HG03442 (cell line): ENCODE results near the gene DIMT1.

Source experiments
- ATAC-seq: cut with Tn5 transposase; IDR thresholded peaks from one replicate; pipeline ENCODE4 v1.9.1; 2021; ENCODE audit warnings: mild to moderate bottlenecking, moderate library complexity; ENCODE audit not compliant: unreplicated experiment

The DIMT1 gene

DNA sequence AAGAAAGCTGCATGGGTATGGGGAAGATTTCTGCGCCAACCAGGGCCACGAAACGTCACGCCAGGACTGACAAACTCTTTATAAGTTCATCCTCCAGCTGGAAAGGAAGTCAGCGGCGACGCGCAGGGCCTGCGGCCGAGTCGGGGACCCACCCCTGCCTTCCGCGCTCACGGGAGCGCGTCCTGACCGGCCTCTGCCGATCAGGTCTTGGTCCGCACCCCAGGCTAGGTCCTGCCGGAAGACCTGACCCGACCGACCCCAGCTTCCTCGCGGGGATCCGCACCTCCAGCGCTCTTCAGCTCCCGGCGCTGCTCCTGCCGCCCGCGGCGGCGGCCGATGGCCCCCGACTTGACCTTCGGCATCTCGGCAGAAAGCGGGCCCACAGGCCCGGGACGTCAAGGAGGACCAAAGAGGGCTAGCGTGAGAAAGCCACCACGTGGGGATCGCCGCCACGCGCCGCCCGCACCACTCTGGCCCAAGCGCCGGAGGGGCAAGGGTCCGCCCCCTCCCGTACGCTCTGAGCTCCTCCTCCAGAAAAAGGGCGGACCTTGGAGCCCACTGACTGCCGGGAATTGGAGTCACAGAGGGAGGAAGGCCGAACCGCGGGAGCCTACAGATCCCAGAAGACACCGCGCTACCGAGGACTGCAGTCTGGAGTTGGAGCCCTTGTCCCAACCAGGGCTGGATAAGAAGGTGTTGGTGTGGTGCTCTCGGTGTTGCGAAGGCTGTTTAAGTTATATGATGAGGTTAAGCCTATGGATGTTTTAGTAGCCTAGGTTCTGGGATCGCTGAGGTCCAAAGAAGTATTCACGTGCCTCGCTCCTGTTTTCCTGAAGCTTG lies at the start of gene DIMT1:
Gene DIMT1 (minus strand): TSS at position 495 of the 840 bp plus-strand sequence. CDS start 133 bp downstream, at position 362.
- ATAC-seq, result peak; percentile 96

DNA sequence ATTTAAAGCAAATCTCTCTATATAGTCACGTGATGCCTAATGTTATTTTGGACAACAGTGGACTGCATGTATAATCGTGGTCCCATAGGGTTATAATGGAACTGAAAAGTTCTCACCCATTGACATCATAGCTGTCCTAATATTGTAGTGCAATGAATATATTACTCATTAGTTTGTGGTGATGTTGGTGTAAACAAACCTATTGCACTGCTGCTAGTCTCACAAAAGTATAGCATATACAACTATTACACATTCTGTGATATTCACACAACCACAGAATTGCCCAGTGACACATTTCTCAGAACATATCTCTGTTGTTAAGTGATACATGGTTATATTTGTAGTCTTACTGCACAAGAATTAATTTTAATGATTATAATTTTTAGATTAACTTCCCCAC lies 46.6 kb upstream of the DIMT1 start:
- ATAC-seq, result no peak

DNA sequence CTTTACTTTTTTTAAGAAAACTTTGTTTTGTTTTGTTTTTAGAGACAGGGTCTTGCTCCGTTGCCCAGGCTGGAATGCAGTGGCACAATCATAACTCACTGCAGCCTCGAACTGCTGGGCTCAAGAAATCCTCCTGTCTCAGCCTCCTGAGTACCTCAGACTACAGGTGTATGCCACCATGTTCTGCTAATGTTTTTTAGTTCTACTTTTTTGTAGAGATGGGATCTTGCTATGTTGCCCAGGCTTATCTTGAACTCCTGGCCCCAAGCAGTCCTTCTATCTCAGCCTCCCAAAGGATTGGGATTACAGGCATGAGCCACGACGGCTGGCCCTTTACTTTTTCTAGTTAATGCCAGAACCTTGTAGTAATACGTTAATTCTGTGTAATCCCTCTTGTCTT lies 44.8 kb upstream of the DIMT1 start:
- ATAC-seq, result no peak

DNA sequence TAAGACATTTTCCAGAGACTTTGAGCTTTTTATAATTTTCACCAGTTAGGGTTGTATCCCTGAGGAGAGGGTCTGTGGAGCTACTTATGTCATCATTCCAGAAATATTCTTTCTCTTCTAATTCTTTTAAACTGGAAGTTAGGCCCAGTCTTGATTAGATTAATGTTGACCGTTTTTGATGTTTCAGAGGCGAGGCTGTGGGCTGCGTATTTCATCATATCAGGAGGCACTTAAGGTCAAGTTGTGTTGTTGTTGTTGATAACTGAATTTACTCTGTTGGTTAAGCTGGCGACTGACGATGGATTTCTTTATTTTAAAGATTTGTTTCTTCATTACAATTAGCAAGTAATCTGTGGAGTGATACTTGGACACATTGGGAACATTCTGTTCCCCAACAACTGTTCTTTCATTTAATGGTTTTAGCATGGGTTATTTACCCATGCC lies 28.9 kb upstream of the DIMT1 start:
- no peak for ATAC-seq

DNA sequence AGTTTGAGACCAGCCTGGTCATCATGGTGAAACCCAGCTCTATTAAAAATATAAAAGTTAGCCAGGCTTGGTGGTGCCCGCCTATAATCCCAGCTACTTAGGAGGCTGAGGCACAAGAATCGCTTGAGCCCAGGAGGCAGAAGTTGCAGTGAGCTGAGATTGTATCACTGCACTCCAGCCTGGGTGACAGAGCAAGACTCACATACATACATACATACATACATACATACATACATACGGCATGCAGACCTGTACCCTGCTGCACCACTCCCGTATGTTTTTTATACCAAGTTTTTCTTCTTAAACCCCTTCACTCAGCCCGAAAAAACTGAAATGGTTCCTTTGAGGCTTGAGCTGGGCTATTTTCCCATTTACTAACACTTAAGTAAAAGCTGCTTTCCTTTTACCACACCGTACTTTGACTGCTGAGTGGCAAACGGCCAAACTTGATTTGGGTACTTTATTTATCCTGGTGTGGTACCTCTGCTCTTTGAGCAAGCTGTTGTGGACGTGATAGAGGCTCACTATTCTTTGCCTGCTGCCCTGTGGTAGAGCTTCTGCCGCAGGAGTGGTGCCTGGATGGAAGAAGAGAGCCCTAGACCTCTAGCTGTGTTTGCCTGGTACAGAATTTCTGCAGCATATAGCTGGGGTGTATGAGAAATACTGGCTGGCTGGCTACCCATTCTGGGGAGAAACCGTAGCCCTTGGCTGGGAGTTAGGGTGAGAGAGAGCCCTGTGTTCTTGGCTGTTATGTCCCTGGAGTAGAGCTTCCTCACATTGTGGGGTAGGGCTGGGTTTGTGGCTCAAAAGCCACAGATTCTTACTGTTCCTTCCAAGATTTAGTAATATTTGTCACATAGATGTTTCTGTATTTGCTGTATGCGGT lies 28.3 kb upstream of the DIMT1 start:
- ATAC-seq, result no peak

DNA sequence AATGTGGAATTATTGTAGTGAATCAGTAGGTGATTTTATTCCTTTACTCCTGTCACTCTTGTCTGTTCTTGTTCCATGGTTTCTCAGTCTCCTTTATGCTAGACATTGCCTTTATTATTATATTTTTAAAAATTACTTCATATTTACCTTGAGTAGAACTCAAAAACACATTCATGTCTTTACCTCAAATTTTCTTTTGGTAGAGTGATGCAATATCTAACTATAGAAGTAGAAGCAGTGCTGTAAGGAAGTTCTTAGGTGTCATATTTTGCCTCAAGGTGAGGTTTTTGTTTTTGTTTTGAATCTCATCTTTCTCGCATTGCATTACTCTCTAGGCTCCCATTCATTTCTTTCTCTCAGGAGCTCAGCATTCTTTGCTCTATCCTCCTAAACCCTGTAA lies 21.1 kb upstream of the DIMT1 start:
- no peak for ATAC-seq

DNA sequence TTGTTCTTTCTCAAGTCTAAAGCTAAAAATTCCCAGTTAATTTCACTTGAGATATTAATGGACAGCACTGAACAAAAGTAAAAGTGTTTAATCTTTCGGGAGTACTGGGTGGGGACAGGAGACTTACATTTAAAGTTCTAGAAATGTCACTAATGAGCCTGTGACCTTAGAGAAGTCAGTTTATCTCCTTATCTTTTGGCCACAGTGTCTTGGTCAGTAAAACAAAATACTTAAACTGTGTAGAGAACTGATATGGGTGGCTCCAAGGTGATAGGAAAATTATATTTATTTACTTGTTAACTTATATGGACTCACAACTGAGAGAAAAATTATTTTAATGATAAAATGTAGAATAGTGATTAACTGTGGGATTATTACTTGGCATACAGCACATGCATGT lies 17.7 kb upstream of the DIMT1 start:
- ATAC-seq, result no peak

DNA sequence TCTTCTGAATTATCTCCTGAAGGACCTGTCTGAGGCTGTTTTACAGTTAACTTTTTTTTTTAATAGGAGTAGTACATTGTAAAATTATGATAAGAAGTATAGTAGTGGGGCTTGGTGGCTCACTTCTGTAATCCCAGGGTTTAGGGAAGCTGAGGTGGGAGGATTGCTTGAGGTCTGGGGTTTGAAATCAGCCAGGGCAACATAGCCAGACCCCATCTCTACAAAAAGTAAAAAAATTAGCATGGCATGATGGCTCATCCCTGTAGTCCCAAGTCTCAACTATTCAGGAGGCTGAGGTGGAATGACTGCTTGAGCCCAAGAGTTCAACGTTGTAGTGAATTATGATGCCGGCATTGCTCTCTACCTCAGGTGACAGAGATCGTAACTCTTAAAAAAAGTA lies 15.9 kb upstream of the DIMT1 start:
- no peak for ATAC-seq

DNA sequence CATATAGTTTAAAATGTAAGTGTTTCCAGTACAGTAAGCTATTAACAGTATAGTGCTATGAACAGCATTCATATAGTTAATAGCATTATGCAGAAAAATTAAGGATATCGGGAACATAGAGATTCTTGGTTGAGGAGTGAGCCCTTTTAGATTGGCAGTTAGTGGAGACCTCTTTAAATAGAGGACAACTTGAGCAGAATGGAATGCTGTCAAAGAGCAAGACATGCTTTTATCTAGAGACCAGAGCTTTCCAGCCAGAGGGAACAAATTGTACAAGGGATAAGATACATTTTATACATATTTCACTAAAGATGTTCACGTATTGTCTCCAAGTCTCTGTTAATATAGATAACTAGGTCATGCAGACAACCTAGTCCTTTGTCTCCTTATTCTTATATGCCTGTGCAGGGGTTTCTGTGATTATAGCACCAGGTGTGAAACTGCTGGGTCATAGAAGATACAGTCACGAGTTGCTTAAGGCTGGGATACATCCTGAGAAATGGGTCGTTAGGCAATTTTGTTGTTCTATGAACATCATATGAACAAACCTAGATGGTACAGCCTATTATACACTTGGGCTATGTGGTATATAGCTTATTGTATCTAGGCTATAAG lies 14.9 kb upstream of the DIMT1 start:
- no peak for ATAC-seq

DNA sequence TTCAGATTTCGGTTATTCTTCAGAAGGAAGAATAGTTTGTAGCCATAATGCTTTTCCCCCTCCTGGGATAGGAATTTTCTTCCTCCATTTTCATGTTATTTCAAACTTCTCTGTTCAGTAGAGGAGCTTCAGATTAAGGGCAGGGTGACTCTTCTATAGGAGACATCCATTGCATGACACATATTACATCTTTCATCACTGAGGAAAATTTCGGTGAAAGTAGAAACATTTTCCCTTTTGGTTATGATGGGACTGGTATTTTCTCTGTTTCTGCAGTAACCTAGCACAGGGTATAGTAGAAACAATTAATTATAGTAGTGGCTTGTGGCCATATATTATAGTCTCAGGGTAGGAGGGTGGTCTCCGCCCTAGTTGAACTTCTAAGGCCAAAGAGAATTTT lies 10.0 kb upstream of the DIMT1 start:
- ATAC-seq, result no peak

DNA sequence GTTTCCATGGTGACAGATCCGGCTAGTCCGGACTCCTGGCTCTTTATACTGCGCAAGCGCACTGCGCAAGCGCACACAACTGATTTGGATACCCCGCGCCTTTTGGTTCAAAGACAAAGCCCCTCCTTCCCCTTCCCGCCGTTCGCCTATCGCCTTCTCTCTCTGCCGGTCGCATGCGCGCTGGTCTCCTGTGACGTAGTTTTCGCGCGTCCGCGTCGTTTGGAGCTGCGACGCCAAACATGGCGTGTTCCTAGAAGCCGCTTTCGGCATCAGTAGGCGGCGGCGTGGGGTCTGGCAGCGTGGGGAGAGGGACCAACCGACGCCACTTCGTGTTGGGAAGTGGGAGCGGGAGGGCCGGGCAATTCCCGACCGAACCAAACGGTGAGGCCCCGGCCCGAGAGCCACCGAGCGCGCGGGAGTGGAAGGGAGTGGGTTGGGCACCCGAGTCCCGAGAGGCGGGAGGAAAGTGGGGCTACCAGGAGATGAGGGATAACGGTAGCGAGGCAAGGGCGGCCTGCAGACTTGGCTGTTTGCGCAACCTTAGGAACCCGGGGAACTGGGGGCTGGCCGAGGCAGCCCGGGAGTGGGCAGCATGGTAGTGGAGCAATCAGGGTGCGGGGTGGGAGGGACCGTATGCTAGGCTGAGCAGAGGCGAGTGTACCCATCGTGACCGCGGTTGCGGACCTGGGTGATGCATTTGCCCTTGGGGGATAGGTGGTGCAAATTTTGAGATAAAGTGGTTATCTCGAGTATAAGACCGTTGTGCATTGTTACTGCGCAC lies 9.0 kb upstream of the DIMT1 start, which contains the start of gene IPO11:
Gene IPO11 (plus strand): TSS at position 215 of the 781 bp plus-strand sequence. CDS start 24,517 bp downstream, outside the sequence.
- ATAC-seq, result peak; percentile 97

DNA sequence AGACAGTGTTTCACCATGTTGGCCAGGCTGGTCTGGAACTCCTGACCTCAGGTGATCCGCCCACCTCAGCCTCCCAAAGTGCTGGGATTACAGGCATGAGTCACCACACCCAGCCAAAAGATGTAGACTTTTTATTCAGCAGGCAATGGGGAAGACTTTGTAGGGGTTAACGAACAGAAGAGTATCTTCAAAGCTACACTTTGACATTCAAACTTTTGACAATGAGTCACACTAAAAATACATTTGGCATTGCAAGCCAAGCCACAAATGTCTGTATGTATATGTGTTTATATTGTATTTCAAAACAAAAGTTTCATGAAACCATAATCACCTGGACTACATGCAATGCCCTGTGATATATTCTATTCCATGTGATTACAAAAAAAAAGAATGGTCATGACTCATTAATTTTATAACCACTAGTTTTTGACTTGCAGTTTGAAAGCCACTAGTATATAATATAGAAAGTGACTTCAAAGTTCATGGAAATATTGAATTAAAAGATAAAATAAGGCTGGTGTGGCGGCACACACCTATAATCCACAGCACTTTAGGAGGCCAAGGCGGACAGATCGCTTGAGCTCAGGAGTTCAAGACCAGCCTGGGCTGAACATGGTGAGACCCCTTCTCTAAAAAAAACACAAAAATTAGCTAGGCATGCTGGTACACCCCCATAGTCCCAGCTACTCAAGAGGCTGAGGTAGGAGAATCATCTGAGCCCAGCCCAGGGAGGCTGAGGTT lies 8.3 kb downstream of the DIMT1 start:
- ATAC-seq, result no peak

DNA sequence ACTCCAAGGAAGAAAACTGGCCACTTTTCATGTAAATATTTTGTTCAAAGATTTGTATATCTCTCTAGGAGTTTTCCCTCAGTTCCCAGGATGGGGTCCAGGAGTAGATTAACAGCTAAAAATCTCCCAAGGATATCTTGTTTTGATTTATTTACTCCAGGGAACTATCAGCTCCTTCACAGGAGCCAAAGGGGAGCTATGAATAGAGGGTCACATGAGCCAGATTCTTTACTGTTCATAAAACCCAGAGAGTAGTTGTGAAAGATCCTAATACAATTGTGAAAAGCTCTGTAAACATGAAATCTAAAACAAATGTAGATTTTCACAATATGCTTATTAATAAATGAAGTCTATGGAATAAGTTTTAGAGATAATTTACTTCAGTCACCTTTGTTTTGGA lies 16.9 kb downstream of the DIMT1 start:
- no peak for ATAC-seq

DNA sequence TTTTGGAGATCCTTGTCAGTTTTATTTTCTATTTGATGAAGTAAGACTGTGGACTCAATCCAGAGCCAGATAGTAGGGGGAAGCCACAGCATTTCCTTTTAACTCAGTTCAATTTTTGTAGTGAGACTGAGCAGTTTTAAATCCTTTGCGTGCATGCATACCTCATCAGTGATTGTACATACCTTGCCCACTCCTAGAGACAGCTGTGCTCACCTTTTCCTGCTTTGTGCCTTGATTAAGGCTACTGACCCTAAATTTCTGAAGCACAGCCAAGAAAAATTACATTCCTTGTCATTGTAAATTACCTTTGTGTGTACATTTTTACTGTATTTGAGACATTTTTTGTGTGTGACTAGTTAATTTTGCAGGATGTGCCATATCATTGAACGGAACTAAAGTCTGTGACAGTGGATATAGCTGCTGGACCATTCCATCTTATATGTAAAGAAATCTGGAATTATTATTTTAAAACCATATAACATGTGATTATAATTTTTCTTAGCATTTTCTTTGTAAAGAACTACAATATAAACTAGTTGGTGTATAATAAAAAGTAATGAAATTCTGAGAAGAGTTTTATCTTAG lies 17.8 kb downstream of the DIMT1 start:
- ATAC-seq, result no peak

DNA sequence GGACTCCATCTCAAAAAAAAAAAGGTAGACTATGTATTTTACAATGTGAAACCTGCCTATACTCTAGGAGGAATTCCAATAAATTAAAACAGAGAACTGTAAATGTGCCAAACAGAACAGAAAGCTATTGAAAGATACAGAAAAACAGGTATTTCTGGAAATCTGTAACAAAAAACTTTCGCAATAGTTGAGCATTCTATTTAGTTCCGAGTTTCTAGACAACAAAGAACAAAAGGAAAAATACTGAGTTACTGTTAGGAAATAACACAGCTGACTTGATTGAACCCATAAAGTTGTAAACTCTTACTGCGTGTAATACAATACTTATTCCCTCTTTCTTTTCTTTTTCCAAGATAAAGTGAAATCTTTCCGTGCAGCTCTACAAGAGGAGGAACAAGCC lies 18.6 kb downstream of the DIMT1 start:
- ATAC-seq, result no peak

DNA sequence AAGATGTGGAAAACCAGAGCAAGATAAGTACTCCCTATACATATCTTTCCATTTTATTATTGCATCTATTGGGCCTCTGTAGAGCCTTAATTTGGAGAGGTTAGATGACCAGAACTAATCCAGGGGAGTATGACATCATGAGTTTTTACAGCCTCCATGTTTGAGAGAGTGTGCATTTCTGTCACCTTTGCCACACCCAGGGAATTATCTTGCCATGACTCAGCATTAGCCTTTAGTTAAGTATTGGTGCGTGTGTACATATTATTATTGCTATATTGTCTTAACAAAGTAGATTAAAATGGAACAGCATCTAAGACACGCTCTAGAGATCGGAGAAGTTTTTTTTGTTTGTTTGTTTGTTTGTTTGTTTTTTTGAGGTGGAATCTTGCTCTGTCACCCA lies 27.6 kb downstream of the DIMT1 start:
- no peak for ATAC-seq

DNA sequence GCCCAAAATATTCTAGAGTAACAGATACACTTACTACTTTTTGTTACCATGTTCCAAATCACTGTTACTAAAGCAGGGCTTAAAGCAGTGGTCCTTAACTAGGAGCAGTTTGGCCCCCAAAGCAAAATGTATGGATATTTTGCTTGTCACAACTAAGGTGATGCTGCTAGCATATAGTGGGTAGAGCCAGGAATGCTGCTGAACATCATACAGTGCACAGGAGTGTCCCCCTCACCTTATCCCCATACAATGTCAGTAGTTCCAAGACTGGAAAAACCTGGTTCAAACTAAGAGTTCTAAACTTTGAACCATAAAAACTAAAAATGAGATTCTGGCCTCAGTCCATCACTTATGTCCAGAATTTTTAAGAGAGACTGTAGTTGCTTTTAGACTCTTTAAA lies 28.1 kb downstream of the DIMT1 start:
- ATAC-seq, result no peak

DNA sequence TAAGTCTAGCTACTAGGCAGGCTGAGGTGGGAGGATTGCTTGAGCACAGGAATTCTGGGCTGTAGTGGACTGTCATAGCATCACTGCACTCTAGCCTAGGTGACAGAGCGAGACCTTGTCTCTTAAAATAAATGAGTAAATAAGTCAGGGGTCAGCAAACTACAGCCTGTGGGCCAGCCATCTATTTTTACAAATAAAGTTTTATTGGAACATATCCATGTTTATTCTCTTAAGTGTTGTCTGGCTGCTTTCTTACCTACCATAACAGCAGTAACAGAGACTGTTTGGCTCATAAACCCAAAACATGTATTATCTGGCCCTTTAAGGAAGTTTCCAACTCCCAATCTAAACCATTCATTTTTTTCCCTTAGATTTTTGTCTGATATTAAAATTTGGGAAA lies 29.6 kb downstream of the DIMT1 start:
- ATAC-seq, result no peak

DNA sequence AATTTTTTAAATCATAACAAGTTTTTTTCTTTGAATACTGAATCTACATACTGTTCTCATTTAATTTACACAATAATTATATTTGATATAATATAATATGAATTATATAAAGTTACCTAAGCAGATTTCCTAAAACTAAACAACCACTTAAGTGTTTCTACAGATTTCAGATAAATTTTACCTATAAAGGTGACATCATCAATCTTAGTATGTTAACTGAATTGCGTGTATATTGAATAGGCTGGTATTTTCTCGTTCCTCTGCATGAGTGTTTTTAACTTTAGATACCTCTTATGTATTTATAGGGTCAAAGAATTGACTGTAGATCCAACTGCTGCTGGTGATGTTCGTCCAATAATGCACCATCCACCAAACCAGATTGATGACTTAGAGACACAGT lies 30.3 kb downstream of the DIMT1 start:
- ATAC-seq, result no peak

DNA sequence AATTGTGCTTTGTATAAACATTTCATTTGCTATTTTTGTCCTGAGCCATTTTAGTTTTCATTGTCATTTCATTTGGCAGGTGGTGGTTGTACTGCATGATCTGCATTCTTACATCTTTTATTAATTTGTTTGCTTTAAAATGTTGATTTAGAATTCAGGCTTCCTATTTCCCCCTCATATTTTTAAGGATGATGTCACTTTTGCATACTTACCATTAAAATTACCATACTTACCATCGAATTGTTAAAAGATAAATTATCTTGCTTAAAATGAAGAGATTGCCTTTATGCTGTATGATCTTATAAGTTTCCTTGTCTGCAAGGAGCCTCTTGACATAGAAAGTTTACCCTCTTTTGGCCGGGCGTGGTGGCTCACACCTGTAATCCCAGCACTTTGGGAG lies 31.1 kb downstream of the DIMT1 start:
- ATAC-seq, result no peak
